Ishikawa (cell line): ENCODE data around the gene IGF1R.

Experiments used
- EGR1 ChIP-seq: IDR thresholded peaks from 2 replicates; pipeline ENCODE4 v1.6.1; 2012
- EP300 ChIP-seq: IDR thresholded peaks from 2 replicates; pipeline ENCODE4 v1.6.1; 2012; ENCODE audit warnings: borderline replicate concordance
- TAF1 ChIP-seq: IDR thresholded peaks from 2 replicates; pipeline ENCODE4 v1.6.1; 2012; ENCODE audit warnings: low read depth, mild to moderate bottlenecking
- TCF12 ChIP-seq: IDR thresholded peaks from 2 replicates; pipeline ENCODE4 v1.6.1; 2012; ENCODE audit warnings: low read depth
- TF ChIP-seq, protein P1 (sequence below): IDR thresholded peaks from 2 replicates; pipeline ENCODE4 v1.6.1; 2012; ENCODE audit warnings: low read depth, mild to moderate bottlenecking
- TF ChIP-seq, protein P2 (sequence below): IDR thresholded peaks from 2 replicates; pipeline ENCODE4 v1.6.1; 2012

GRCh38 chr15:98878172-98878571, 229.8 kb downstream of the IGF1R start:
- no peak for TF ChIP-seq EP300
- TF ChIP-seq, protein P1, sequence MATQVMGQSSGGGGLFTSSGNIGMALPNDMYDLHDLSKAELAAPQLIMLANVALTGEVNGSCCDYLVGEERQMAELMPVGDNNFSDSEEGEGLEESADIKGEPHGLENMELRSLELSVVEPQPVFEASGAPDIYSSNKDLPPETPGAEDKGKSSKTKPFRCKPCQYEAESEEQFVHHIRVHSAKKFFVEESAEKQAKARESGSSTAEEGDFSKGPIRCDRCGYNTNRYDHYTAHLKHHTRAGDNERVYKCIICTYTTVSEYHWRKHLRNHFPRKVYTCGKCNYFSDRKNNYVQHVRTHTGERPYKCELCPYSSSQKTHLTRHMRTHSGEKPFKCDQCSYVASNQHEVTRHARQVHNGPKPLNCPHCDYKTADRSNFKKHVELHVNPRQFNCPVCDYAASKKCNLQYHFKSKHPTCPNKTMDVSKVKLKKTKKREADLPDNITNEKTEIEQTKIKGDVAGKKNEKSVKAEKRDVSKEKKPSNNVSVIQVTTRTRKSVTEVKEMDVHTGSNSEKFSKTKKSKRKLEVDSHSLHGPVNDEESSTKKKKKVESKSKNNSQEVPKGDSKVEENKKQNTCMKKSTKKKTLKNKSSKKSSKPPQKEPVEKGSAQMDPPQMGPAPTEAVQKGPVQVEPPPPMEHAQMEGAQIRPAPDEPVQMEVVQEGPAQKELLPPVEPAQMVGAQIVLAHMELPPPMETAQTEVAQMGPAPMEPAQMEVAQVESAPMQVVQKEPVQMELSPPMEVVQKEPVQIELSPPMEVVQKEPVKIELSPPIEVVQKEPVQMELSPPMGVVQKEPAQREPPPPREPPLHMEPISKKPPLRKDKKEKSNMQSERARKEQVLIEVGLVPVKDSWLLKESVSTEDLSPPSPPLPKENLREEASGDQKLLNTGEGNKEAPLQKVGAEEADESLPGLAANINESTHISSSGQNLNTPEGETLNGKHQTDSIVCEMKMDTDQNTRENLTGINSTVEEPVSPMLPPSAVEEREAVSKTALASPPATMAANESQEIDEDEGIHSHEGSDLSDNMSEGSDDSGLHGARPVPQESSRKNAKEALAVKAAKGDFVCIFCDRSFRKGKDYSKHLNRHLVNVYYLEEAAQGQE, result no peak
- no peak for TF ChIP-seq TAF1
- TF ChIP-seq, protein P2, sequence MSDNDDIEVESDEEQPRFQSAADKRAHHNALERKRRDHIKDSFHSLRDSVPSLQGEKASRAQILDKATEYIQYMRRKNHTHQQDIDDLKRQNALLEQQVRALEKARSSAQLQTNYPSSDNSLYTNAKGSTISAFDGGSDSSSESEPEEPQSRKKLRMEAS, result no peak
- no peak for TF ChIP-seq EGR1
- no peak for TF ChIP-seq TCF12
